ENCODE data around the gene AP2B1. TPM values are rescaled to one million over a fixed set of nuclear protein-coding genes. Genes with fewer than 3 reads are reported as not detected.
A peak's percentile ranks its signal among the peaks of the same experiment; 100 is the strongest.

AP2B1 gene
- total RNA-seq, 1 experiment from 2014 or later, result 87.1 TPM

- no peak for DNase-seq
- Histone ChIP-seq H3K27me3 (ENCODE audit: control insufficient read depth, insufficient read depth, low read length) (no peaks in the 10 kb centered on the region), H3K36me3 (replicated peaks; ENCODE audit: control insufficient read depth, insufficient read depth, low read length) (peaks cover 5% of the 10 kb centered on the region), H3K4me3 (ENCODE audit: insufficient read depth, low read depth, low read length) (no peak overlapping the region)
Measured at GRCh38 chr17:35708951-35709350, 121.8 kb downstream of the AP2B1 start.

- Histone ChIP-seq H3K27me3 (ENCODE audit: control insufficient read depth, insufficient read depth, low read length) (no peaks in the 10 kb centered on the region), H3K4me3 (ENCODE audit: insufficient read depth, low read depth, low read length) (no peak overlapping the region), H3K36me3 (replicated peaks; ENCODE audit: control insufficient read depth, insufficient read depth, low read length) (peaks cover 5% of the 10 kb centered on the region)
- DNase-seq, result no peak
Measured at GRCh38 chr17:35709874-35710273, 122.8 kb downstream of the AP2B1 start.

GRCh38 chr17:35710950-35711349 lies 123.8 kb downstream of the AP2B1 start:
- Histone ChIP-seq H3K36me3 (replicated peaks; ENCODE audit: control insufficient read depth, insufficient read depth, low read length) (peaks cover 5% of the 10 kb centered on the region), H3K4me3 (ENCODE audit: insufficient read depth, low read depth, low read length) (no peak overlapping the region), H3K27me3 (ENCODE audit: control insufficient read depth, insufficient read depth, low read length) (no peaks in the 10 kb centered on the region)
- no peak for DNase-seq

- no peaks in the 10 kb centered on the region for H3K27me3 ChIP-seq (ENCODE audit: control insufficient read depth, insufficient read depth, low read length)
- DNase-seq, result no peak
- peaks cover 10% of the 10 kb centered on the region for H3K36me3 ChIP-seq (replicated peaks; ENCODE audit: control insufficient read depth, insufficient read depth, low read length)
Measured at GRCh38 chr17:35713069-35713728, 126.1 kb downstream of the AP2B1 start.

GRCh38 chr17:35714988-35715387 lies 127.9 kb downstream of the AP2B1 start:
- no peak overlapping the region for H3K4me3 ChIP-seq (ENCODE audit: insufficient read depth, low read depth, low read length)
- peaks cover 8% of the 10 kb centered on the region for H3K36me3 ChIP-seq (replicated peaks; ENCODE audit: control insufficient read depth, insufficient read depth, low read length)
- no peaks in the 10 kb centered on the region for H3K27me3 ChIP-seq (ENCODE audit: control insufficient read depth, insufficient read depth, low read length)
- no peak for DNase-seq

More at GRCh38 chr17:35713069-35713728, 126.1 kb downstream of the AP2B1 start:
- no peak overlapping the region for H3K4me3 ChIP-seq (ENCODE audit: insufficient read depth, low read depth, low read length)

- no peak overlapping the region for H3K4me3 ChIP-seq (ENCODE audit: insufficient read depth, low read depth, low read length)
- H3K27me3 ChIP-seq (ENCODE audit: control insufficient read depth, insufficient read depth, low read length), result no peaks in the 10 kb centered on the region
- no peak for DNase-seq
- peaks cover 7% of the 10 kb centered on the region for H3K36me3 ChIP-seq (replicated peaks; ENCODE audit: control insufficient read depth, insufficient read depth, low read length)
Measured at GRCh38 chr17:35715416-35715815, 128.3 kb downstream of the AP2B1 start.

GRCh38 chr17:35716173-35716572 lies 129.1 kb downstream of the AP2B1 start:
- Histone ChIP-seq H3K27me3 (ENCODE audit: control insufficient read depth, insufficient read depth, low read length) (no peaks in the 10 kb centered on the region), H3K36me3 (replicated peaks; ENCODE audit: control insufficient read depth, insufficient read depth, low read length) (peaks cover 5% of the 10 kb centered on the region), H3K4me3 (ENCODE audit: insufficient read depth, low read depth, low read length) (no peak overlapping the region)
- no peak for DNase-seq

GRCh38 chr17:35716897-35717465 lies 129.9 kb downstream of the AP2B1 start:
- peaks cover 5% of the 10 kb centered on the region for H3K36me3 ChIP-seq (replicated peaks; ENCODE audit: control insufficient read depth, insufficient read depth, low read length)
- no peak for DNase-seq
- no peak overlapping the region for H3K4me3 ChIP-seq (ENCODE audit: insufficient read depth, low read depth, low read length)

GRCh38 chr17:35717475-35717874 lies 130.4 kb downstream of the AP2B1 start:
- Histone ChIP-seq H3K36me3 (replicated peaks; ENCODE audit: control insufficient read depth, insufficient read depth, low read length) (peaks cover 5% of the 10 kb centered on the region), H3K4me3 (ENCODE audit: insufficient read depth, low read depth, low read length) (no peak overlapping the region), H3K27me3 (ENCODE audit: control insufficient read depth, insufficient read depth, low read length) (no peaks in the 10 kb centered on the region)
- DNase-seq, result no peak

More at GRCh38 chr17:35716897-35717465, 129.9 kb downstream of the AP2B1 start:
- H3K27me3 ChIP-seq (ENCODE audit: control insufficient read depth, insufficient read depth, low read length), result no peaks in the 10 kb centered on the region

- Histone ChIP-seq H3K36me3 (replicated peaks; ENCODE audit: control insufficient read depth, insufficient read depth, low read length) (peaks cover 13% of the 10 kb centered on the region), H3K27me3 (ENCODE audit: control insufficient read depth, insufficient read depth, low read length) (no peaks in the 10 kb centered on the region)
- no peak for DNase-seq
Measured at GRCh38 chr17:35723735-35724134, 136.6 kb downstream of the AP2B1 start.

GRCh38 chr17:35725058-35725457 lies 137.9 kb downstream of the AP2B1 start:
- DNase-seq, result no peak
- Histone ChIP-seq H3K27me3 (ENCODE audit: control insufficient read depth, insufficient read depth, low read length) (no peaks in the 10 kb centered on the region), H3K4me3 (ENCODE audit: insufficient read depth, low read depth, low read length) (no peak overlapping the region), H3K36me3 (replicated peaks; ENCODE audit: control insufficient read depth, insufficient read depth, low read length) (peaks cover 13% of the 10 kb centered on the region)

More at GRCh38 chr17:35723735-35724134, 136.6 kb downstream of the AP2B1 start:
- H3K4me3 ChIP-seq (ENCODE audit: insufficient read depth, low read depth, low read length), result no peak overlapping the region

- H3K4me3 ChIP-seq (ENCODE audit: insufficient read depth, low read depth, low read length), result no peak overlapping the region
- peaks cover 13% of the 10 kb centered on the region for H3K36me3 ChIP-seq (replicated peaks; ENCODE audit: control insufficient read depth, insufficient read depth, low read length)
- no peaks in the 10 kb centered on the region for H3K27me3 ChIP-seq (ENCODE audit: control insufficient read depth, insufficient read depth, low read length)
- no peak for DNase-seq
Measured at GRCh38 chr17:35725802-35726126, 138.6 kb downstream of the AP2B1 start.

- Histone ChIP-seq H3K36me3 (replicated peaks; ENCODE audit: control insufficient read depth, insufficient read depth, low read length) (peaks cover 13% of the 10 kb centered on the region), H3K27me3 (ENCODE audit: control insufficient read depth, insufficient read depth, low read length) (no peaks in the 10 kb centered on the region), H3K4me3 (ENCODE audit: insufficient read depth, low read depth, low read length) (no peak overlapping the region)
- DNase-seq, result peak; percentile 35
Measured at GRCh38 chr17:35726127-35726952, 139.2 kb downstream of the AP2B1 start.

GRCh38 chr17:35726953-35727460 lies 139.9 kb downstream of the AP2B1 start:
- H3K36me3 ChIP-seq (replicated peaks; ENCODE audit: control insufficient read depth, insufficient read depth, low read length), result peaks cover 13% of the 10 kb centered on the region
- no peak overlapping the region for H3K4me3 ChIP-seq (ENCODE audit: insufficient read depth, low read depth, low read length)
- H3K27me3 ChIP-seq (ENCODE audit: control insufficient read depth, insufficient read depth, low read length), result no peaks in the 10 kb centered on the region
- DNase-seq, result no peak

GRCh38 chr17:35727635-35728034 lies 140.5 kb downstream of the AP2B1 start:
- peaks cover 13% of the 10 kb centered on the region for H3K36me3 ChIP-seq (replicated peaks; ENCODE audit: control insufficient read depth, insufficient read depth, low read length)
- H3K4me3 ChIP-seq (ENCODE audit: insufficient read depth, low read depth, low read length), result no peak overlapping the region
- H3K27me3 ChIP-seq (ENCODE audit: control insufficient read depth, insufficient read depth, low read length), result no peaks in the 10 kb centered on the region
- peak; percentile 14 for DNase-seq

Data from H7 (cell line).